ENCODE data around the gene ZIC2.

ZIC2 gene

GRCh38 chr13:99974296-99974938, 7.2 kb upstream of the ZIC2 start:
- DNase-seq (ENCODE audit: low read depth in 3 of 3, low spot score in 1 of 3), result no peak

GRCh38 chr13:99974939-99975561, 6.5 kb upstream of the ZIC2 start:
- DNase-seq (ENCODE audit: low read depth in 3 of 3, low spot score in 1 of 3), result no peak

GRCh38 chr13:99975626-99976025, 6.0 kb upstream of the ZIC2 start:
- DNase-seq (ENCODE audit: low read depth in 3 of 3, low spot score in 1 of 3), result no peak

DNA sequence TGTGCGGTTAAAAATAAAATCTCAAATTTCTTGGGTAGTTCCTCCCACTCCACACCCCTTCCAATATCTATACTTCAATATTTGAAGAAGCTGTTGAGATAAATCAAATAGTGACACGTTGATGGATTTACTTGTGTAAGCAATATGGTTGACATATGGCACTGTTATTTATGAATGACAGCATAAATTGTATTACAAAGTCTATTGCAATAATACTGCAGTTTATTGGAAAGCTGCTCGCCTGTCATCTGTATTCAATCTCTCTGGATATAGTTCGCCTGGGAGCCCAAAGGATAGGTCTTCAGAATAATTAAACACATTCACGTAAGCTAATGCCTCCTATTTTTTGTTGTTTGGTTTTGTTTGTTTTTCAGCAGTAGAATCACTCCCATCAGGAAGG, 5.0 kb upstream of the ZIC2 start:
- DNase-seq (ENCODE audit: low read depth in 3 of 3, low spot score in 1 of 3), result no peak

DNA sequence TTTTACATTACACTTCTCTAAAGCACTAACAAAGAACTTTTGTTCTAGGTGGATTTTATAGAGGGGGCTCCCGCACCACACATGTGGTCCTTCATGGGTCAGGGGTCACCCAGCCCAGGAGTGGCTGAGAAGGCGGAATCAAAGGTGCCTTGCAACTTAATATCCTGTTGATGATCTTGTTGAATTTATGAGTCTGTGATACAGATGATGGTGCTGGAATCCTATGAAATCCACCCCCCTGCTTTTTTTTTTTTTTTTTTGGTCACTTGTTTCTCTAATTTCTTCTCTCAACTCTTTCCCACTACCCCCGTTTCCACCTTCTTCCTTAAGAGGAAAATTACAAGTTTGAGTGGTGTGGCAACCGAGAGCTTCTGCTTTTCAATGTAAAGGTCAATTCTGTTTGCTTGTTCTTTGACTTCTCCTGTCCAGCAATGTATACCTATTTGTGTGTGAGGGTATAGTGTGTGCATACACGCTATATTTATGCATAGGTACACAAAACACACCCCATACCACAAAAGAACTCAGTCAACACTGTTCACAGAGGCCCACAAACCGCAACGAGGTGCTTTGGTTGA, 4.2 kb upstream of the ZIC2 start:
- DNase-seq (ENCODE audit: low read depth in 3 of 3, low spot score in 1 of 3), result no peak

GRCh38 chr13:99977912-99978798, 3.4 kb upstream of the ZIC2 start:
- no peak for DNase-seq (ENCODE audit: low read depth in 3 of 3, low spot score in 1 of 3)

DNA sequence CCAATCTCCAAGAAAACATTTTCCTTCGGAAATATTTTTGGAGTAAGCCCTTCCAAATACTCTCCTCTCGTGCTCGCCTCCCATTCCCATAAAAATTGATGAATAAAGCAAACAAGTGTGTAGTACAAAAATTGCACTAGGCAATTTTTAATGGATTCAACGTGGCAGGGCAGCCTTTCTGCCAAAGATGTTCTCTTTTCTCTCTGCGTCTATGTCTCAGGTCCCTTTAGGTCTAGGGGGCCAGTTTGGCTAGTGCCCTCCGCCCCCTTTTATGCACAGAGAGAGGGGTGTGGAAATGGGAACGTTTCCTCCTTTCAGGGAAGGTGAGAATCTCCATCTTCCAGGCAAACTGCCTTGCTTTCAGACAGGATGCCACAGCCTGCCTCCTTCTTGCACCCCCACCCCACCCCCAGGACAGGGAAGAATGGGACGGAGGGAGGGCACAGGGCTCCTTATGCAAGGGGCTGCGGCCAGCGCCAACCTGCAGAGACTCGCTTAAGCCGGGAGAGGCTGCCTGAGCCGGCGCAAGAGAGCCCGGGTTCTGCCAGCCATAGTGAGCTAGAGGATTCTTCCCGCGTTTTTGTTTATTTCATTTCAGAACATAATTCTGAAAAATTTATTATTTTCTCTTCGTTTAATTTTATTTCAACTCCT, 2.7 kb upstream of the ZIC2 start:
- DNase-seq (ENCODE audit: low read depth in 3 of 3, low spot score in 1 of 3), result no peak

DNA sequence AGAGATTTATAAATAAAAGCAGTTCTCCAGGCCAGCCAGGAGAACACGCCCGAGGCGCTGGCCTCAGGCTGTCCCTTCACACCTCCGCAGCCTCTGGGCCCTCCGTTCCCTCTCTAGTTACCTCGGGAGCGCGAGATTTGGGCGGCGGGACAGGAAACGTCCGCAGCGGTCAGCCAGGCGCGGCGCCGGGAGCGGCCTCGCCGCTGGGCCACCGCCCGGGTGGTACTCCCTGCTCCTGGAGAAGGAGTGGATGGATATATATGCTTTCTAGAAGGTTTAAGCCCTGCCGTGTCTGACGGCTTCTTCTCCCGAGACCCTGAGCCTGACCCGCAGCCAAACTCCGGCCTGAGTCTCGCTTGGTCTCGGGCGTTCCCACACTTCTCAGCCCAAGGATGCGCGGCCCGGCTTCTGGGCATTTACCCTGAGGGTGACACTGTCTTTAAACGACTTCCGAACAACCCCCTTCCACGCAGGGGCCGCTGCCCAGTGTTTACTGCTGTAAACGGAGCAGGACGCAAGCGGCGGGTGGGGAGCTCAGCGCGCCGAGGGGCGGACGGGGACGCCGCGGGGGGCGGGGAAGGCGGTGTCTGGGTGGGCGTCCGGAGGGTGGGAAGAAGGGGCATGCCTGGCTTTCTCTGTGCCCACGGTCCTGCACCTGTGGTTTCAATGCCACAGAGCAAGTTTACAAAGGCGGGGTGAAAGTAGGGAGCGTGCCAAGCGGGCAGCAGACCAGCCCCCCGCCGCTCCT, 2.0 kb upstream of the ZIC2 start:
- DNase-seq (ENCODE audit: low read depth in 3 of 3, low spot score in 1 of 3), result no peak

GRCh38 chr13:99980201-99980823, 1.3 kb upstream of the ZIC2 start:
- DNase-seq (ENCODE audit: low read depth in 3 of 3, low spot score in 1 of 3), result no peak

GRCh38 chr13:99980824-99981734, 505 bp upstream of the ZIC2 start:
- DNase-seq (ENCODE audit: low read depth in 3 of 3, low spot score in 1 of 3), result no peak

GRCh38 chr13:99982036-99982730, 599 bp downstream of the ZIC2 start:
- no peak for DNase-seq (ENCODE audit: low read depth in 3 of 3, low spot score in 1 of 3)

GRCh38 chr13:99982731-99983498, 1.3 kb downstream of the ZIC2 start:
- no peak for DNase-seq (ENCODE audit: low read depth in 3 of 3, low spot score in 1 of 3)

GRCh38 chr13:99983499-99984401, 2.2 kb downstream of the ZIC2 start:
- DNase-seq (ENCODE audit: low read depth in 3 of 3, low spot score in 1 of 3), result no peak

GRCh38 chr13:99984461-99985240, 3.1 kb downstream of the ZIC2 start:
- DNase-seq (ENCODE audit: low read depth in 3 of 3, low spot score in 1 of 3), result no peak

DNA sequence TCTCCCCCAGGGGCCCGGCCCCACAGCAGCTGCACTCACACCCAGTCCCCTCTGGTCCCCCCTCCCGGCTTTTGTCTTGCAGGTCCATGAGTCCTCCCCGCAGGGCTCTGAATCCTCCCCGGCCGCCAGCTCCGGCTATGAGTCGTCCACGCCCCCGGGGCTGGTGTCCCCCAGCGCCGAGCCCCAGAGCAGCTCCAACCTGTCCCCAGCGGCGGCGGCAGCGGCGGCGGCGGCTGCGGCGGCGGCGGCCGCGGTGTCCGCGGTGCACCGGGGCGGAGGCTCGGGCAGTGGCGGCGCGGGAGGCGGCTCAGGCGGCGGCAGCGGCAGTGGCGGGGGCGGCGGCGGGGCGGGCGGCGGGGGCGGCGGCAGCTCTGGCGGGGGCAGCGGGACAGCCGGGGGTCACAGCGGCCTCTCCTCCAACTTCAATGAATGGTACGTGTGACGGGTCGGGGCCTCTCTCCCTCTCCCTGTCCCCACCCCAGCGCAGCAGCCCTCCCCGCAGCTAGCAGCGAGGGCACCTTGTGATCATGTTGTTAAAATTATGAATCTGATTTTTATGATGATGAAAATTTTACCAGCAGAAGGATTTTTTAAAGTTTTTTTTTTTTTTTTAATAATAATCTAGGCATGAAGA, 3.8 kb downstream of the ZIC2 start:
- DNase-seq (ENCODE audit: low read depth in 3 of 3, low spot score in 1 of 3), result no peak
